Measurements from ENCODE around the gene LSM2.

Gene LSM2

GRCh38 chr6:31763619-31763940 lies 43.2 kb downstream of the LSM2 start:
- Mint-ChIP-seq H3K9me3 (no peaks in the 10 kb centered on the region), H3K4me1 (peaks cover 14% of the 10 kb centered on the region), H3K27me3 (no peaks in the 10 kb centered on the region), H3K4me3 (no peak overlapping the region), H3K27ac (peak overlapping the region in 1 of 2 donors; percentile 3)
- no peak for DNase-seq
- ATAC-seq, result no peak

- DNase-seq, result no peak
- no peak overlapping the region for H3K27ac Mint-ChIP-seq
- H3K27me3 Mint-ChIP-seq, result no peaks in the 10 kb centered on the region
- no peak for ATAC-seq
- peaks cover 17% of the 10 kb centered on the region for H3K4me1 Mint-ChIP-seq
- no peak overlapping the region for H3K4me3 Mint-ChIP-seq
- H3K9me3 Mint-ChIP-seq, result no peaks in the 10 kb centered on the region
Observed at GRCh38 chr6:31762878-31763618, 43.7 kb downstream of the LSM2 start.

GRCh38 chr6:31762356-31762755 lies 44.4 kb downstream of the LSM2 start, which contains the start of gene SAPCD1:
Gene SAPCD1 (plus strand): TSS chr6:31762656. CDS start chr6:31763055, 399 bp downstream.
- Mint-ChIP-seq H3K27ac (peak within 1 kb of the TSS in 1 of 2 donors; percentile 85), H3K27me3 (no peaks in the 10 kb centered on the region), H3K4me1 (peaks cover 19% of the 10 kb centered on the region), H3K4me3 (no peak within 1 kb of the TSS), H3K9me3 (no peaks in the 10 kb centered on the region)
- DNase-seq (no peak), ATAC-seq (no peak)

- DNase-seq (no peak), ATAC-seq (no peak)
- Mint-ChIP-seq H3K4me1 (peaks cover 19% of the 10 kb centered on the region), H3K9me3 (no peaks in the 10 kb centered on the region), H3K4me3 (no peak overlapping the region), H3K27ac (no peak overlapping the region), H3K27me3 (no peaks in the 10 kb centered on the region)
Observed at GRCh38 chr6:31761343-31761742, 45.4 kb downstream of the LSM2 start.

- peak overlapping the region in 1 of 2 donors; percentile 19 for H3K27ac Mint-ChIP-seq
- no peaks in the 10 kb centered on the region for H3K9me3 Mint-ChIP-seq
- no peaks in the 10 kb centered on the region for H3K27me3 Mint-ChIP-seq
- H3K4me3 Mint-ChIP-seq, result no peak overlapping the region
- DNase-seq, result no peak
- peaks cover 19% of the 10 kb centered on the region for H3K4me1 Mint-ChIP-seq
- ATAC-seq, result no peak
Observed at GRCh38 chr6:31760790-31761189, 46.0 kb downstream of the LSM2 start.

GRCh38 chr6:31758281-31758680 lies 48.5 kb downstream of the LSM2 start:
- no peak for DNase-seq
- H3K27ac Mint-ChIP-seq, result no peak overlapping the region
- H3K9me3 Mint-ChIP-seq, result no peaks in the 10 kb centered on the region
- no peaks in the 10 kb centered on the region for H3K27me3 Mint-ChIP-seq
- ATAC-seq, result no peak
- H3K4me1 Mint-ChIP-seq, result peaks cover 14% of the 10 kb centered on the region
- H3K4me3 Mint-ChIP-seq, result no peak overlapping the region

- Mint-ChIP-seq H3K27ac (no peak overlapping the region), H3K9me3 (no peaks in the 10 kb centered on the region), H3K4me3 (no peak overlapping the region), H3K4me1 (peaks cover under 1% of the 10 kb centered on the region), H3K27me3 (no peaks in the 10 kb centered on the region)
- DNase-seq, result no peak
- no peak for ATAC-seq
Observed at GRCh38 chr6:31752739-31753319, 53.9 kb downstream of the LSM2 start.

- H3K27ac Mint-ChIP-seq, result no peak overlapping the region
- no peaks in the 10 kb centered on the region for H3K4me1 Mint-ChIP-seq
- no peaks in the 10 kb centered on the region for H3K9me3 Mint-ChIP-seq
Observed at GRCh38 chr6:31750411-31751022, 56.2 kb downstream of the LSM2 start.

GRCh38 chr6:31749301-31750036 lies 57.3 kb downstream of the LSM2 start:
- no peaks in the 10 kb centered on the region for H3K4me1 Mint-ChIP-seq
- ATAC-seq (no peak), DNase-seq (no peak)
- no peak overlapping the region for H3K27ac Mint-ChIP-seq
- no peaks in the 10 kb centered on the region for H3K27me3 Mint-ChIP-seq
- H3K9me3 Mint-ChIP-seq, result no peaks in the 10 kb centered on the region
- no peak overlapping the region for H3K4me3 Mint-ChIP-seq

More at GRCh38 chr6:31750411-31751022, 56.2 kb downstream of the LSM2 start:
- Mint-ChIP-seq H3K27me3 (no peaks in the 10 kb centered on the region), H3K4me3 (no peak overlapping the region)
- DNase-seq (no peak), ATAC-seq (no peak)
